GM19023 (cell line): ENCODE data around the gene LIF.
"Not testable (repeated sequence)": the region's sequence is repeated elsewhere in the genome, so short reads cannot be mapped to it uniquely, and the experiment has no call there.

Experiments used
- ATAC-seq: cut with Tn5 transposase; IDR thresholded peaks from one replicate; pipeline ENCODE4 v1.9.1; 2021; ENCODE audit warnings: mild to moderate bottlenecking, moderate library complexity; ENCODE audit not compliant: unreplicated experiment

Gene LIF

GRCh38 chr22:30212363-30212995 is 34.1 kb downstream of the LIF start:
- no peak for ATAC-seq

GRCh38 chr22:30211124-30211820 is 35.3 kb downstream of the LIF start:
- no peak for ATAC-seq

GRCh38 chr22:30210235-30210909 is 36.2 kb downstream of the LIF start:
- no peak for ATAC-seq

- ATAC-seq, result no peak
These were observed 36.9 kb downstream of the LIF start for GRCh38 chr22:30209642-30210041.

GRCh38 chr22:30208631-30209603 is 37.6 kb downstream of the LIF start:
- no peak for ATAC-seq

- no peak for ATAC-seq
These were observed 39.6 kb downstream of the LIF start for GRCh38 chr22:30206944-30207343.

GRCh38 chr22:30205281-30206115 is 41.1 kb downstream of the LIF start:
- ATAC-seq, result no peak

- no peak for ATAC-seq
These were observed 41.8 kb downstream of the LIF start for GRCh38 chr22:30204742-30205111.

- ATAC-seq, result no peak
These were observed 42.4 kb downstream of the LIF start for GRCh38 chr22:30204015-30204741.

- no peak for ATAC-seq
These were observed 44.0 kb downstream of the LIF start for GRCh38 chr22:30202531-30203006.

GRCh38 chr22:30201945-30202344 is 44.6 kb downstream of the LIF start:
- no peak for ATAC-seq

- ATAC-seq, result not testable (repeated sequence)
These were observed 45.7 kb downstream of the LIF start for GRCh38 chr22:30200905-30201304.

- no peak for ATAC-seq
These were observed 47.6 kb downstream of the LIF start for GRCh38 chr22:30198921-30199320.

- no peak for ATAC-seq
These were observed 48.3 kb downstream of the LIF start for GRCh38 chr22:30198152-30198825.

GRCh38 chr22:30197389-30197788 is 49.2 kb downstream of the LIF start:
- ATAC-seq, result no peak

- no peak for ATAC-seq
These were observed 49.7 kb downstream of the LIF start for GRCh38 chr22:30196880-30197336.

- ATAC-seq, result no peak
These were observed 50.2 kb downstream of the LIF start for GRCh38 chr22:30196141-30196879.
